ENCODE measurements around the gene OSBPL1A. TPM values are rescaled to one million over a fixed set of nuclear protein-coding genes. Genes with fewer than 3 reads are reported as not detected.

Gene OSBPL1A
- polyA plus RNA-seq, 3 donors from 2014 or later = 0.25 to 2.1 TPM; not detected in 1

- H3K36me3 Mint-ChIP-seq = no peaks in the 10 kb centered on the region
- H3K9me3 Mint-ChIP-seq = peaks cover 0 to 1% (median 0%) of the 10 kb centered on the region in 6 donors
- DNase-seq = no peak
- no peak overlapping the region for H3K27ac Mint-ChIP-seq
- H3K4me1 Mint-ChIP-seq = no peaks in the 10 kb centered on the region
- H3K27me3 Mint-ChIP-seq (ENCODE audit: low read depth in 3 of 3) = peaks cover under 1 to 18% (median 2%) of the 10 kb centered on the region in 3 donors
- H3K4me3 Mint-ChIP-seq = no peak overlapping the region
These were observed 132.0 kb downstream of the OSBPL1A start for GRCh38 chr18:24265502-24266064.

GRCh38 chr18:24263050-24263449 lies 134.6 kb downstream of the OSBPL1A start:
- Mint-ChIP-seq H3K4me3 (no peak overlapping the region), H3K9me3 (peaks cover 0 to 1% (median 0%) of the 10 kb centered on the region in 6 donors), H3K36me3 (no peaks in the 10 kb centered on the region), H3K4me1 (no peaks in the 10 kb centered on the region), H3K27ac (no peak overlapping the region), H3K27me3 (ENCODE audit: low read depth in 3 of 3) (peaks cover 0 to 11% (median 0%) of the 10 kb centered on the region in 3 donors)
- no peak for DNase-seq

- H3K27me3 Mint-ChIP-seq (ENCODE audit: low read depth in 3 of 3) = peaks cover 0 to 15% (median 1%) of the 10 kb centered on the region in 3 donors
- DNase-seq = no peak
- H3K4me1 Mint-ChIP-seq = no peaks in the 10 kb centered on the region
- no peak overlapping the region for H3K4me3 Mint-ChIP-seq
- no peaks in the 10 kb centered on the region for H3K36me3 Mint-ChIP-seq
- no peak overlapping the region for H3K27ac Mint-ChIP-seq
- H3K9me3 Mint-ChIP-seq = no peaks in the 10 kb centered on the region
These were observed 135.5 kb downstream of the OSBPL1A start for GRCh38 chr18:24262087-24262486.

GRCh38 chr18:24259869-24260641 lies 137.6 kb downstream of the OSBPL1A start:
- Mint-ChIP-seq H3K27ac (no peak overlapping the region), H3K36me3 (no peaks in the 10 kb centered on the region), H3K4me3 (no peak overlapping the region), H3K27me3 (ENCODE audit: low read depth in 3 of 3) (peaks cover 0 to 13% (median 1%) of the 10 kb centered on the region in 3 donors), H3K4me1 (no peaks in the 10 kb centered on the region), H3K9me3 (peaks cover 0 to 3% (median 0%) of the 10 kb centered on the region in 6 donors)
- no peak for DNase-seq

GRCh38 chr18:24254071-24254470 lies 143.6 kb downstream of the OSBPL1A start:
- Mint-ChIP-seq H3K4me3 (no peak overlapping the region), H3K27me3 (ENCODE audit: low read depth in 3 of 3) (peaks cover 6 to 17% (median 9%) of the 10 kb centered on the region in 3 donors), H3K36me3 (no peaks in the 10 kb centered on the region), H3K27ac (no peak overlapping the region), H3K9me3 (peaks cover 0 to 3% (median 0%) of the 10 kb centered on the region in 6 donors), H3K4me1 (no peaks in the 10 kb centered on the region)
- DNase-seq = no peak

- Mint-ChIP-seq H3K9me3 (no peaks in the 10 kb centered on the region), H3K4me1 (no peaks in the 10 kb centered on the region), H3K36me3 (no peaks in the 10 kb centered on the region), H3K27me3 (ENCODE audit: low read depth in 3 of 3) (peaks cover 6 to 9% (median 8%) of the 10 kb centered on the region in 3 donors), H3K27ac (no peak overlapping the region), H3K4me3 (no peak overlapping the region)
- no peak for DNase-seq
These were observed 147.9 kb downstream of the OSBPL1A start for GRCh38 chr18:24249716-24250115.

- no peak overlapping the region for H3K4me3 Mint-ChIP-seq
- H3K27ac Mint-ChIP-seq = no peak overlapping the region
- no peaks in the 10 kb centered on the region for H3K36me3 Mint-ChIP-seq
- DNase-seq = no peak
- no peaks in the 10 kb centered on the region for H3K9me3 Mint-ChIP-seq
- H3K4me1 Mint-ChIP-seq = no peaks in the 10 kb centered on the region
- H3K27me3 Mint-ChIP-seq (ENCODE audit: low read depth in 3 of 3) = peaks cover 3 to 9% (median 6%) of the 10 kb centered on the region in 3 donors
These were observed 149.3 kb downstream of the OSBPL1A start for GRCh38 chr18:24248359-24248758.

DNA sequence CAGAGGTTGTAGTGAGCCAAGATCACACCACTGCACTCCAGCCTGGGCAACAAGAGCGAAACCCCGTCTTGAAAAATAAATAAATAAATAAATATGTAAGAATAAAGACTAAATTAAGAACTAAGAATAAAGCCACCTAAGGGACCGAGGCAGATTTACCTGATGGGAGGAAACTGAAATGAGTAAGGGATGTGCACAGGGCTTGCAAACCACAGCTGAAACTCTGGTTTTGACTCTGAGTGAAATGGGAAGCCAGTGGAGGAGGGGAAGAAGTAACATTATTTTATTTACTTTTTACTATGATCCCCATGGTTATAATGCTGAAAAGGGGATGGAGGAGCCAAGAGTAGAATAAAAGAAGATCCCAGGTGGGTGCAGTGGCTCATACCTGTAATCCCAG lies 151.5 kb downstream of the OSBPL1A start:
- DNase-seq = no peak
- Mint-ChIP-seq H3K27ac (no peak overlapping the region), H3K9me3 (no peaks in the 10 kb centered on the region), H3K36me3 (no peaks in the 10 kb centered on the region), H3K4me3 (no peak overlapping the region), H3K4me1 (no peaks in the 10 kb centered on the region), H3K27me3 (ENCODE audit: low read depth in 3 of 3) (peaks cover 0 to 3% (median 3%) of the 10 kb centered on the region in 3 donors)

DNA sequence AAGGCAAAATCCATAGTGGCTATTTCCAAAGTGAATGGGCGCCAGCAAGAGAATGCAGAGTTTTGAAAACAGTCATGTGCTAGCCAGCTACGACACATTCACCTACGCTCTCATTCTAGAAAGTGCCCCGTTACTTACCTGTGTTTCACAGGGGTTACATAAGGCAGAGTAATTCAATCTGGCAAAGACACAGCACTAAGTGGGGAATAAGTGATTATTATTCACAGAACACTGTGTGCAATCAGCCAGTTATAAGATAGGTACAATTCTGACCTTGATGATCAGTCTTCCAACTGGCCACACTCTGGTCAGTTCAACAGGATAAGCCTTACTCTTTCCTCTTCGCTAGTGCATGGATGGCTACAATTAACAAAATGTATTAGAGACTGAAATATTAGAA lies 152.9 kb downstream of the OSBPL1A start:
- Mint-ChIP-seq H3K27ac (no peak overlapping the region), H3K4me1 (no peaks in the 10 kb centered on the region), H3K36me3 (no peaks in the 10 kb centered on the region), H3K27me3 (ENCODE audit: low read depth in 3 of 3) (peaks cover 0 to 4% (median 3%) of the 10 kb centered on the region in 3 donors), H3K9me3 (no peaks in the 10 kb centered on the region), H3K4me3 (no peak overlapping the region)
- no peak for DNase-seq

DNA sequence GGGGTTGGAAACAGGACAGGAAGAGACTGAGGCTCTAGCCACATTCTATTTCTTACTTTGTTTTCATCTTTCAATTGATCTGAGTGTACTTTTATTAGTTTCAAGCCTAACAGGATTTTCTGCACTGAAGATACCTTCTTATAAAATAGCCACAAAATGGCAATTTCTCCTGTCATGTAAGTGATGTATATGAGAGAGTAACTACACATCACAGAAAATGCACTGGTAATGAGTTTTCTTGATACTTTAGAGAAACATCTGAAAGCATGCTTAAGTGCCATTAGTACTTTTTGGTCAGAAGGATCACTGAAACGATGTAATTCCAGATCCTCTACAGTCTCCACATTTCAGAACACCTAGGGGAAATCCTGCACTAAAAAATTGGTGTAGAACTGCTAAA lies 153.9 kb downstream of the OSBPL1A start:
- Mint-ChIP-seq H3K4me3 (no peak overlapping the region), H3K36me3 (no peaks in the 10 kb centered on the region), H3K9me3 (no peaks in the 10 kb centered on the region), H3K27me3 (ENCODE audit: low read depth in 3 of 3) (peaks cover 0 to 4% (median 3%) of the 10 kb centered on the region in 3 donors), H3K27ac (no peak overlapping the region), H3K4me1 (no peaks in the 10 kb centered on the region)
- DNase-seq = no peak

GRCh38 chr18:24239341-24239740 lies 158.3 kb downstream of the OSBPL1A start:
- Mint-ChIP-seq H3K4me3 (no peak overlapping the region), H3K27ac (no peak overlapping the region), H3K36me3 (no peaks in the 10 kb centered on the region), H3K9me3 (no peaks in the 10 kb centered on the region), H3K4me1 (no peaks in the 10 kb centered on the region), H3K27me3 (ENCODE audit: low read depth in 3 of 3) (peaks cover 2 to 7% (median 6%) of the 10 kb centered on the region in 3 donors)
- no peak for DNase-seq

DNA sequence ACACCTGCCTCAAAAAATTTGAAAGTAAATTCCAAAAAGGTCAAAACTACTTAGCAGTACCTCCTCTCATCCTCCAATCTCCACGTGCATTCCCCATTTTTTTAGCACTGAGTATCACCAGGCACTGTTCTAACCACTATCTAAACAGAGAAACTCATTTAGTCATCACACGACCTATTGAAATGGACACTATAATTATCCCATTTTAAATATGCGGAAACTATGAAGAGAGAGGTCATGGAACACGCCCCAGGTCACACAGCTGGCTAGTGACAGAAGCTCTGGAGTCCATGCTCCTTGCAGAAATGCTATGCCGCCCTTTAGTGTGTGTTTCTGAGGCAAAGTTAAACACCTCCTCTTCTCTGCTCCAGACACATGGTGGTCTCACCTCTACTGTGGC lies 159.2 kb downstream of the OSBPL1A start:
- no peak overlapping the region for H3K27ac Mint-ChIP-seq
- H3K36me3 Mint-ChIP-seq = no peaks in the 10 kb centered on the region
- H3K4me1 Mint-ChIP-seq = no peaks in the 10 kb centered on the region
- no peaks in the 10 kb centered on the region for H3K9me3 Mint-ChIP-seq
- no peak overlapping the region for H3K4me3 Mint-ChIP-seq
- no peak for DNase-seq
- H3K27me3 Mint-ChIP-seq (ENCODE audit: low read depth in 3 of 3) = peaks cover 2 to 7% (median 4%) of the 10 kb centered on the region in 3 donors

DNA sequence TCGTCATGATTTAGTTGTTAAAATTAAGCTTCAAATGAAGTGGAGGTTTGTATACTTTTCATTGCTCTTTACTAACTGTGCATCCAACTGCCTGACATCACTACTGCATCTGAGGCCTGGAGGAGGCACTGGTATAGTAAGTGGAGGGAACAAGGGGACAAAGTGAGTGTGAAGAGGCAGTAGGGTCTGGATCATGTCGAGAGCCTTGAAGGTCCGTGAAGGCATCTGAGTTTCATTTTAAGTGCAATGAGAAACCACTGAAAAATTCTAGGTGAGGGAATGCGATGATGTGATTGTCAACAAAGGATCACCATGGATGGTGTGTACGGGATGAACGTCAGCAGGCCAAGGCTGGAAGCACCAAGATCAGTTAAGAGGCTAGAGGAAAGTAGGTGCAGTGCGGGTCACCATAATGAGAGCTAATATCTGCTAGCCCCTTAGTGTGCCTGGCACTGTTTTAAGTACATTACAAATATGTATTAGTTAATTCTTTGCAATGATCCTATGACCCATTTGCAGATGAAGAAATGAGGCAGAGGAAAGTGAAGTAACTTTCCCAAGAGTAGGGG lies 162.7 kb downstream of the OSBPL1A start:
- Mint-ChIP-seq H3K4me3 (no peak overlapping the region), H3K27ac (no peak overlapping the region)

DNA sequence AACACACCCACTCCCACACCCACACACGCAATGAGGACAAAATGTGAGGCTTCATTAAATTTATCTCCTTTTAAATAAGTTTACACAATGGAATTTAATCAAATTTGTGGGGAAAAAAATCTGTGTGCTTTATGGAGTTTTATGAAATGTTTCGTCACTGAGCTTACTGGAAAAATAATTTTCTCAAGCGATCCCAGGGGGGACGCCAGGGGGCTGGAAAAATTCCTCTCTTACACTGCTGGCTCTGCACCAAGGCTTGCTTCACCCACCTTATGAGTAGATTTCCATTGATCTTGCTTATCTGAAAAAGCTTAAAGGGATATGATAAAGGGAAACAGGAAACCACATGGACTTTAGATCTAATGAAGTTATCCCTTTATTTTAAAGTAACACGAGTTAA lies 163.3 kb downstream of the OSBPL1A start:
- Mint-ChIP-seq H3K9me3 (no peaks in the 10 kb centered on the region), H3K4me1 (no peaks in the 10 kb centered on the region), H3K27ac (no peak overlapping the region), H3K27me3 (ENCODE audit: low read depth in 3 of 3) (peaks cover 2 to 11% (median 3%) of the 10 kb centered on the region in 3 donors), H3K4me3 (no peak overlapping the region), H3K36me3 (no peaks in the 10 kb centered on the region)
- no peak for DNase-seq

More for the DNA sequence above, 162.7 kb downstream of the OSBPL1A start:
- Mint-ChIP-seq H3K9me3 (no peaks in the 10 kb centered on the region), H3K36me3 (no peaks in the 10 kb centered on the region), H3K27me3 (ENCODE audit: low read depth in 3 of 3) (peaks cover 0 to 11% (median 3%) of the 10 kb centered on the region in 3 donors), H3K4me1 (no peaks in the 10 kb centered on the region)
- DNase-seq = no peak
